AG04450 (cell line): ENCODE data around the gene BCL7A. TPM values are rescaled to one million over a fixed set of nuclear protein-coding genes. Genes with fewer than 3 reads are reported as not detected.

Experiments
- CTCF ChIA-PET: fragments of 300-600, 350-600 bp; formaldehyde crosslinking; extraction: SDS; loops from one replicate; lab custom pipeline; 2022; ENCODE audit warnings: antibody characterized with exemption, inconsistent platforms; lab: Charles Lee
- POLR2A ChIA-PET: fragments of 350-600 bp; formaldehyde crosslinking; extraction: SDS; loops from one replicate; lab custom pipeline; 2021; ENCODE audit warnings: antibody characterized with exemption, inconsistent platforms; lab: Yijun Ruan, JAX
- DNase-seq: peaks from one replicate; pipeline ENCODE4 v3.0.0-alpha.2; 2011; ENCODE audit warnings: low read depth, low spot score
- H3K27ac ChIP-seq: one replicate; pipeline ENCODE4 v1.5.1; 2012; ENCODE audit warnings: low read depth, low read length, control low read depth
- H3K27me3 ChIP-seq: one replicate; pipeline ENCODE4 v1.6.0; 2012; ENCODE audit warnings: low read length; ENCODE audit not compliant: control insufficient read depth, insufficient read depth
- H3K4me3 ChIP-seq: 2 replicates; pipeline ENCODE4 v1.5.1; 2011; ENCODE audit warnings: mild to moderate bottlenecking, low read depth, low read length, control low read depth
- H3K9me3 ChIP-seq: 2 replicates; pipeline ENCODE4 v1.5.1; 2012; ENCODE audit warnings: low read length; ENCODE audit not compliant: control insufficient read depth, insufficient read depth
- CTCF ChIP-seq: IDR thresholded peaks from 2 replicates; pipeline ENCODE4 v1.5.1; 2011; ENCODE audit warnings: low read depth, low read length, control low read depth, inconsistent platforms
- polyA plus RNA-seq: library from polyadenylated mRNA; depleted of rRNA; stranded (reverse); fragments of >200 nt; gene quantifications from 2 replicates; pipeline ENCODE4 v1.2.3, GENCODE V29; 2011

The BCL7A gene
- polyA plus RNA-seq, 1 experiment, result 4.4 TPM

- peaks cover 4% of the 10 kb centered on the region; the same call in 1 of the 2 replicates for H3K9me3 ChIP-seq
- no peak overlapping the region for H3K27ac ChIP-seq
- H3K4me3 ChIP-seq, result no peak overlapping the region
- ChIA-PET POLR2A (no interaction called here), CTCF (interaction anchor here (2.6 kb wide), 1 partner anchor 73 kb away, joined by 16 read pairs; no protein-coding TSS in a partner anchor)
- no peak for TF ChIP-seq CTCF
- DNase-seq, result no peak
- no peaks in the 10 kb centered on the region for H3K27me3 ChIP-seq
Observed at GRCh38 chr12:122049827-122050226, 28.1 kb downstream of the BCL7A start.

GRCh38 chr12:122050706-122051105 lies 29.0 kb downstream of the BCL7A start:
- ChIA-PET CTCF (interaction anchor here (0.5 to 2.6 kb wide), 7 partner anchors 12 to 256 kb away, joined by 3 to 16 read pairs (median 5); no protein-coding TSS in a partner anchor), POLR2A (interaction anchor here (0.6 to 1.7 kb wide), 6 partner anchors 12 to 175 kb away, joined by 3 to 8 read pairs (median 4); partner anchors contain the start of gene DIABLO)
- TF ChIP-seq CTCF, result no peak
- DNase-seq, result no peak
- Histone ChIP-seq H3K9me3 (no peaks in the 10 kb centered on the region), H3K4me3 (no peak overlapping the region), H3K27me3 (no peaks in the 10 kb centered on the region), H3K27ac (no peak overlapping the region)

- Histone ChIP-seq H3K27ac (peak overlapping the region; percentile 47), H3K4me3 (no peak overlapping the region), H3K27me3 (no peaks in the 10 kb centered on the region), H3K9me3 (no peaks in the 10 kb centered on the region)
- DNase-seq, result no peak
- ChIA-PET POLR2A (interaction anchor here (0.6 to 1.7 kb wide), 13 partner anchors 12 to 185 kb away, joined by 3 to 11 read pairs (median 5); partner anchors contain the start of genes DIABLO and MLXIP), CTCF (interaction anchor here (0.5 to 2.6 kb wide), 9 partner anchors 11 to 257 kb away, joined by 3 to 16 read pairs (median 4); no protein-coding TSS in a partner anchor)
- no peak for TF ChIP-seq CTCF
Observed at GRCh38 chr12:122051231-122051876, 29.7 kb downstream of the BCL7A start.

GRCh38 chr12:122052285-122052684 lies 30.6 kb downstream of the BCL7A start:
- no peaks in the 10 kb centered on the region for H3K9me3 ChIP-seq
- no peak for DNase-seq
- ChIA-PET CTCF (interaction anchor here (0.6 to 2.6 kb wide), 5 partner anchors 12 to 522 kb away, joined by 3 to 16 read pairs (median 4); no protein-coding TSS in a partner anchor), POLR2A (interaction anchor here (1.6 to 1.7 kb wide), 2 partner anchors 28 to 39 kb away, joined by 3 to 8 read pairs; no protein-coding TSS in a partner anchor)
- H3K27me3 ChIP-seq, result no peaks in the 10 kb centered on the region
- no peak overlapping the region for H3K4me3 ChIP-seq
- no peak overlapping the region for H3K27ac ChIP-seq
- TF ChIP-seq CTCF, result no peak
